IMR-90 (cell line): ENCODE measurements around the gene NAA10. TPM values are rescaled to one million over a fixed set of nuclear protein-coding genes. Genes with fewer than 3 reads are reported as not detected.

Experiments used
- ATAC-seq: fragments of 200-7000 bp; cut with Tn5 transposase; 2 replicates; pipeline ENCODE4 v1.9.1; 2020; ENCODE audit warnings: low read depth, mild to moderate bottlenecking, moderate library complexity
- BruUV-seq: library from RNA; stranded (reverse); fragments of 400-500 nt; replicated peaks from 2 replicates; lab custom pipeline; 2021; lab: Mats Ljungman, UMichigan
- CTCF ChIA-PET: fragments of 300-600 bp; formaldehyde crosslinking; extraction: SDS; loops from one replicate; lab custom pipeline; 2021; ENCODE audit warnings: antibody characterized with exemption; lab: Yijun Ruan, JAX
- POLR2A ChIA-PET: fragments of 300-600 bp; sonication (Branson Sonifier 250); formaldehyde crosslinking; loops from one replicate; lab custom pipeline; 2022; ENCODE audit warnings: antibody characterized with exemption; ENCODE audit not compliant: unreplicated experiment; lab: Charles Lee
- DNase-seq: peaks from one replicate; pipeline ENCODE4 v3.0.0; 2013
- H2AFZ ChIP-seq: replicated peaks from 2 replicates; pipeline ENCODE3; 2013; ENCODE audit warnings: low read length, mild to moderate bottlenecking; ENCODE audit not compliant: poor library complexity
- H2AK5ac ChIP-seq: 2 replicates; pipeline ENCODE4 v1.6.1; 2013; ENCODE audit warnings: low read depth, low read length, inconsistent platforms
- H2AK9ac ChIP-seq: replicated peaks from 2 replicates; pipeline ENCODE3; 2013; ENCODE audit warnings: mild to moderate bottlenecking, low read depth, low read length, moderate library complexity; ENCODE audit not compliant: poor library complexity
- H2BK120ac ChIP-seq: 2 replicates; pipeline ENCODE4 v1.6.1; 2013; ENCODE audit warnings: low read depth, low read length, inconsistent platforms
- H2BK15ac ChIP-seq: 3 replicates; pipeline ENCODE4 v1.6.1; 2013; ENCODE audit warnings: low read depth, low read length, inconsistent platforms
- H2BK20ac ChIP-seq: 2 replicates; pipeline ENCODE4 v1.6.1; 2013; ENCODE audit warnings: low read depth, mild to moderate bottlenecking, inconsistent platforms, low read length, moderate library complexity
- H2BK5ac ChIP-seq: 2 replicates; pipeline ENCODE4 v1.6.1; 2013; ENCODE audit warnings: mild to moderate bottlenecking, low read depth, low read length, inconsistent platforms; ENCODE audit not compliant: poor library complexity, severe bottlenecking
- H3K14ac ChIP-seq: replicated peaks from 2 replicates; pipeline ENCODE4 v1.6.1; 2013; ENCODE audit warnings: low read depth, low read length, inconsistent platforms
- H3K18ac ChIP-seq: 2 replicates; pipeline ENCODE4 v1.6.1; 2013; ENCODE audit warnings: low read depth, low read length, control low read depth
- H3K23ac ChIP-seq: 2 replicates; pipeline ENCODE4 v1.6.1; 2013; ENCODE audit warnings: low read depth, low read length, inconsistent platforms
- H3K27ac ChIP-seq: 2 replicates; pipeline ENCODE4 v1.5.1; 2013; ENCODE audit warnings: mild to moderate bottlenecking, control low read depth, low read length; ENCODE audit not compliant: insufficient read depth
- H3K27me3 ChIP-seq: 2 replicates; pipeline ENCODE4 v1.6.1; 2013; ENCODE audit warnings: low read length; ENCODE audit not compliant: control insufficient read depth, insufficient read depth
- H3K36me3 ChIP-seq: 2 replicates; pipeline ENCODE4 v1.6.1; 2013; ENCODE audit warnings: low read length, mixed read lengths; ENCODE audit not compliant: control insufficient read depth, insufficient read depth
- H3K4ac ChIP-seq: 2 replicates; pipeline ENCODE4 v1.6.1; 2013; ENCODE audit warnings: low read depth, low read length, inconsistent platforms
- H3K4me1 ChIP-seq: 2 replicates; pipeline ENCODE4 v1.6.1; 2013; ENCODE audit warnings: low read length, mixed read lengths; ENCODE audit not compliant: control insufficient read depth, insufficient read depth
- H3K4me2 ChIP-seq: 2 replicates; pipeline ENCODE4 v1.6.1; 2013; ENCODE audit warnings: low read depth, mild to moderate bottlenecking, control low read depth, low read length, moderate library complexity
- H3K4me3 ChIP-seq: 2 replicates; pipeline ENCODE4 v1.5.1; 2013; ENCODE audit warnings: low read depth, mild to moderate bottlenecking, control low read depth, low read length, moderate library complexity; ENCODE audit not compliant: insufficient read depth
- H3K56ac ChIP-seq: 2 replicates; pipeline ENCODE4 v1.6.1; 2013; ENCODE audit warnings: low read length, inconsistent platforms; ENCODE audit not compliant: insufficient read depth; ENCODE audit errors: extremely low read depth
- H3K79me1 ChIP-seq, 2 experiments: 2 replicates each; pipeline ENCODE4 v1.6.1; 2013; ENCODE audit warnings: low read length in 2 of 2, inconsistent platforms in 1 of 2, low read depth in 1 of 2
- H3K9ac ChIP-seq: 2 replicates; pipeline ENCODE4 v1.6.1; 2013; ENCODE audit warnings: low read depth, low read length, control low read depth
- H3K9me1 ChIP-seq: 2 replicates; pipeline ENCODE4 v1.6.1; 2013; ENCODE audit warnings: low read length, inconsistent platforms; ENCODE audit not compliant: insufficient read depth
- H3K9me3 ChIP-seq: 2 replicates; pipeline ENCODE4 v1.6.1; 2013; ENCODE audit warnings: low read length; ENCODE audit not compliant: control insufficient read depth, insufficient read depth
- H4K20me1 ChIP-seq: 2 replicates; pipeline ENCODE4 v1.6.1; 2013; ENCODE audit warnings: low read length, inconsistent platforms; ENCODE audit not compliant: insufficient read depth
- H4K5ac ChIP-seq: 2 replicates; pipeline ENCODE4 v1.6.1; 2013; ENCODE audit warnings: mild to moderate bottlenecking, low read depth, low read length, control low read depth
- H4K8ac ChIP-seq, 2 experiments: 2 replicates each; pipeline ENCODE4 v1.6.1; 2013; ENCODE audit warnings: low read depth in 2 of 2, low read length in 2 of 2, control low read depth in 1 of 2, inconsistent platforms in 1 of 2
- H4K91ac ChIP-seq: 2 replicates; pipeline ENCODE4 v1.6.1; 2013; ENCODE audit warnings: low read depth, low read length, inconsistent platforms; ENCODE audit not compliant: insufficient read depth
- CTCF ChIP-seq: conservative IDR thresholded peaks from 2 replicates; pipeline ENCODE4 v1.5.1; 2012; ENCODE audit warnings: mild to moderate bottlenecking, low read depth, low read length, improper control_type of control experiment
- FOS ChIP-seq: fragments of 150-350 bp; IDR thresholded peaks from 2 replicates; pipeline ENCODE4 v1.6.1; 2016; ENCODE audit warnings: low read depth, low read length
- RAD21 ChIP-seq: IDR thresholded peaks from 2 replicates; pipeline ENCODE4 v1.6.1; 2012; ENCODE audit warnings: low read length, improper control_type of control experiment
- SMC3 ChIP-seq: fragments of 150-350 bp; IDR thresholded peaks from 2 replicates; pipeline ENCODE4 v1.6.1; 2016; ENCODE audit warnings: low read depth, mild to moderate bottlenecking, antibody characterized with exemption, low read length, moderate library complexity
- WGBS, 2 experiments: methylation state at CpG; one replicate each; pipeline versions ENCODE4 v1.1.5 to v1.1.7; 2013; ENCODE audit warnings: missing lambda C conversion rate in 2 of 2; ENCODE audit not compliant: insufficient read length in 1 of 2; ENCODE audit errors: extremely low coverage in 2 of 2; 5-methylcytosine and 5-hydroxymethylcytosine counted together
- dilution Hi-C: fragments of 300-500 bp; cut with HindIII; formaldehyde crosslinking; loops from one replicate; pipeline ENCODE4 v1.14.3; 2018; ENCODE audit warnings: low sequenced_read_pairs; ENCODE audit not compliant: unreplicated experiment
- in situ Hi-C: fragments of 300-500 bp; cut with MboI; formaldehyde crosslinking; loops from 3 replicates; pipeline ENCODE4 v1.14.3; 2019; ENCODE audit warnings: low sequenced_read_pairs, inconsistent platforms, mixed read lengths
- intact Hi-C: fragments of 100-400 bp; cut with micrococcal nuclease; formaldehyde crosslinking; loops from 2 replicates; pipeline ENCODE4 v1.10.0; 2022
- polyA plus RNA-seq, 3 experiments: library from polyadenylated mRNA; depleted of rRNA; stranded (reverse); fragments of >200 nt; gene quantifications; 2 replicates each; pipeline ENCODE4 v1.2.3, GENCODE V29; 2012; ENCODE audit warnings: low replicate concordance in 1 of 3
- total RNA-seq: library from RNA; depleted of rRNA; stranded (reverse); fragments of >200 nt; gene quantifications from 2 replicates; pipeline ENCODE4 v1.2.3, GENCODE V29; 2012

The NAA10 gene
- total and polyA plus RNA-seq, 2 of the 4 experiments (the other 2 are of a cell fraction): 98.6 to 172 TPM

DNA sequence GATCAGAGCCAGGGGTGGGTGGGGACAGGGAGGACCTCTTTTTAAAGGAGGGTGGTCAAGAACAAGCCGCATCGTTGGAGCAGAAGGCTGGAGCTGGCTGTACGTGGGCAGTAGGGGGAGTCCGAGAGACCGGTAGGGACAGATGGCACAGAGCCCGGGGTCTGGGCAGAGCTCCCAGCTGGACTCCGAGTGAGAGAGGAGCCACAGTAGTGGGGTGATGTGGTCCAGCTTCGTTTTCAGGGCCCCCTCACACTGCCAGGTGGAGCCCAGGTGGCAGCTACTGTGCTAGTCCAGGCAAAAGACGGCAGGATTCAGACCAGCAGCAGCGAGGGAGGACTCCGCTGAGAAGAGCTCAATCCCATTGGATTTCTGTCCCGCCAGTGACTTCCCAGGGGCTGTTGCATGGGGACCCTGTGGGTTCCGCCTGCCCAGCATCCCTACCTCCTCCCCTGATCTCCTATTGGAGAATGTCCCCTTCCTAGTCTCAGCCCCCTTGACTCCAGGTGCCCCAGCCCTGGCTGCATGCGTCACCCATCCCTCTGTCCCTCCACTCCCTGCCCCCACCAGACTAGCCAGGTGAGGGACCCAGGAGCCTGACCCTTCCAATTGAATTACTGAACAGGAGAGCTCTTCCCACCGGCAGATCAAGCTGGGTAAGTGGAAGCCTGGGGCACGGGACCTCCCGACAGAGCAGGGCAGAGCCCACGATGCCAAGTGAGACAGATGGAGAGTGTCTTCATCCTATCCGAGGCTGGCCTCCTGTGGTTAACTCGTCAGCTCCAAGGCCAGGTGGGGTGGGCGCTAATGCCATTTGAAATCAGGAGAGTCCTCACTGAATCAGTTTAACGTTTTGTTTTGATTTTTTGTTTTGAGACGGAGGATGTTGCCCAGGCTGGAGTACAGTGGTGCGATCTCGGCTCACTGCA is 11.6 kb downstream of the NAA10 start:
- Histone ChIP-seq H3K36me3 (no peaks in the 10 kb centered on the region), H3K9me3 (no peaks in the 10 kb centered on the region), H3K27ac (no peak overlapping the region), H4K8ac (no peak overlapping the region), H2BK5ac (no peak overlapping the region), H3K27me3 (peaks cover 5% of the 10 kb centered on the region; the same call in 1 of the 2 replicates), H3K18ac (no peak overlapping the region), H3K14ac (no peak overlapping the region), H3K56ac (no peak overlapping the region), H2AFZ (peak overlapping the region; percentile 35), H2AK9ac (no peak overlapping the region), H3K4me2 (no peak overlapping the region), H2AK5ac (no peak overlapping the region), H3K4me3 (no peak overlapping the region), H3K4me1 (peaks cover 2% of the 10 kb centered on the region), H4K5ac (no peak overlapping the region), H3K4ac (no peak overlapping the region), H3K9ac (no peak overlapping the region), H4K20me1 (no peaks in the 10 kb centered on the region; the same call in 1 of the 2 replicates), H2BK20ac (no peak overlapping the region), H3K79me1 (peaks cover 0 to 7% of the 10 kb centered on the region in 2 experiments; a peak in 2 of 4 replicates), H4K91ac (no peak overlapping the region), H3K9me1 (no peaks in the 10 kb centered on the region; the same call in 1 of the 2 replicates), H3K23ac (no peak overlapping the region), H2BK15ac (no peak overlapping the region), H2BK120ac (no peak overlapping the region)
- no TSS peak for BruUV-seq
- ChIA-PET POLR2A (interaction anchor here (0.5 kb wide), 1 partner anchor 626 kb away, joined by 12 read pairs; no protein-coding TSS in a partner anchor), CTCF (interaction anchor here (0.8 kb wide), 1 partner anchor 11 kb away, joined by 7 read pairs; no protein-coding TSS in a partner anchor)
- dilution Hi-C loops: no loop called here
- DNase-seq (peak; percentile 58), ATAC-seq (peak; percentile 46)
- WGBS, 2 experiments: 72% methylated on average over 2 of the region's 25 CpGs; no CpG with 5 or more reads in 1 of the 2 experiments
- TF ChIP-seq SMC3: peak; percentile 27
- TF ChIP-seq RAD21: 0 out of 2 replicates have a peak, but pooled peaks have one; percentile 17
- no peak for TF ChIP-seq FOS
- peak; percentile 50 for TF ChIP-seq CTCF
- intact Hi-C loops: no loop called here
- in situ Hi-C loops: loop anchor here (25.0 kb wide), 1 partner anchor 961 kb away; no protein-coding TSS in a partner anchor
